NCI-H1694 (cell line): ENCODE measurements around the gene RAET1E.
"Not testable (repeated sequence)": the region's sequence is repeated elsewhere in the genome, so short reads cannot be mapped to it uniquely, and the experiment has no call there.

Source experiments
- DNase-seq: peaks from one replicate; lab custom pipeline; 2025; lab: John Stamatoyannopoulos, UW

The RAET1E gene

GRCh38 chr6:149897855-149898744 lies at the start of gene RAET1E:
Gene RAET1E, minus strand, starts transcription at chr6:149898113. Its CDS starts 7,212 bp downstream, at chr6:149890901.
- DNase-seq: no peak

GRCh38 chr6:149947533-149947932 lies 49.6 kb upstream of the RAET1E start:
- DNase-seq: not testable (repeated sequence)

- not testable (repeated sequence) for DNase-seq
These were observed 48.7 kb upstream of the RAET1E start for GRCh38 chr6:149946631-149947030.

- DNase-seq: not testable (repeated sequence)
These were observed 47.4 kb upstream of the RAET1E start for GRCh38 chr6:149945276-149945675.

- not testable (repeated sequence) for DNase-seq
These were observed 45.4 kb upstream of the RAET1E start for GRCh38 chr6:149943321-149943720.

- no peak for DNase-seq
These were observed 44.5 kb upstream of the RAET1E start for GRCh38 chr6:149942461-149942829.

- peak; percentile 77 for DNase-seq
These were observed 43.9 kb upstream of the RAET1E start, which contains the start of gene ULBP2 for GRCh38 chr6:149941583-149942460. Gene ULBP2, plus strand, starts transcription at chr6:149942014. Its CDS starts 59 bp downstream, at chr6:149942073.

- no peak for DNase-seq
These were observed 42.7 kb upstream of the RAET1E start for GRCh38 chr6:149940672-149940982.

GRCh38 chr6:149939909-149940671 lies 42.2 kb upstream of the RAET1E start:
- DNase-seq: no peak

- DNase-seq: no peak
These were observed 41.4 kb upstream of the RAET1E start for GRCh38 chr6:149939356-149939648.

- no peak for DNase-seq
These were observed 40.9 kb upstream of the RAET1E start for GRCh38 chr6:149938571-149939355.

- DNase-seq: not testable (repeated sequence)
These were observed 40.2 kb upstream of the RAET1E start for GRCh38 chr6:149938013-149938570.

GRCh38 chr6:149936743-149937142 lies 38.8 kb upstream of the RAET1E start:
- DNase-seq: no peak

- no peak for DNase-seq
These were observed 37.8 kb upstream of the RAET1E start for GRCh38 chr6:149935668-149936067.

- no peak for DNase-seq
These were observed 37.3 kb upstream of the RAET1E start for GRCh38 chr6:149935246-149935645.

GRCh38 chr6:149934249-149935156 lies 36.6 kb upstream of the RAET1E start:
- peak; percentile 83 for DNase-seq

GRCh38 chr6:149933461-149933860 lies 35.5 kb upstream of the RAET1E start:
- no peak for DNase-seq

- no peak for DNase-seq
These were observed 35.1 kb upstream of the RAET1E start for GRCh38 chr6:149933036-149933435.

- no peak for DNase-seq
These were observed 33.6 kb upstream of the RAET1E start for GRCh38 chr6:149931501-149931900.

GRCh38 chr6:149929422-149929821 lies 31.5 kb upstream of the RAET1E start:
- DNase-seq: no peak
